ENCODE data around the gene WBP2.

DNA sequence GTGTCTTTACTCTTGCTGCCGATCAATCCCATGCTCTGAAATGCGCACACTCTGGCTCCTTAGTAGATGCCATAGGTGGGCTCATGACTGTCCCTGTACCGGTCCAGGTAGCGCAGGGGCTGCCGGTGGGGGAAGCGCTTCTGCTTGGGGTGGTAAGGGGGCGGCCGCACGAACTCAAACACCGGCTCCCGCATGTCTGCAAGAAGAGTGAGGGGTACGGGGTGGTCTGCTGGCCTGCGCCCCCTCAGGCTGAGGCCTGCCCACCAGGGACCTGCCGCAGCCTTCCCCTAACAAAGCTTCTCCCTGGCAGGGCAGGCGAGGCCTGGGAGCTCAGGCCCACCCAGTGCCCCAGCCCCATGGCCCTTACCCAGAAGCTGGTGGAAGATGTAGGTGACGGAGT is 43.7 kb upstream of the WBP2 start:
- TF ChIP-seq, protein P1, sequence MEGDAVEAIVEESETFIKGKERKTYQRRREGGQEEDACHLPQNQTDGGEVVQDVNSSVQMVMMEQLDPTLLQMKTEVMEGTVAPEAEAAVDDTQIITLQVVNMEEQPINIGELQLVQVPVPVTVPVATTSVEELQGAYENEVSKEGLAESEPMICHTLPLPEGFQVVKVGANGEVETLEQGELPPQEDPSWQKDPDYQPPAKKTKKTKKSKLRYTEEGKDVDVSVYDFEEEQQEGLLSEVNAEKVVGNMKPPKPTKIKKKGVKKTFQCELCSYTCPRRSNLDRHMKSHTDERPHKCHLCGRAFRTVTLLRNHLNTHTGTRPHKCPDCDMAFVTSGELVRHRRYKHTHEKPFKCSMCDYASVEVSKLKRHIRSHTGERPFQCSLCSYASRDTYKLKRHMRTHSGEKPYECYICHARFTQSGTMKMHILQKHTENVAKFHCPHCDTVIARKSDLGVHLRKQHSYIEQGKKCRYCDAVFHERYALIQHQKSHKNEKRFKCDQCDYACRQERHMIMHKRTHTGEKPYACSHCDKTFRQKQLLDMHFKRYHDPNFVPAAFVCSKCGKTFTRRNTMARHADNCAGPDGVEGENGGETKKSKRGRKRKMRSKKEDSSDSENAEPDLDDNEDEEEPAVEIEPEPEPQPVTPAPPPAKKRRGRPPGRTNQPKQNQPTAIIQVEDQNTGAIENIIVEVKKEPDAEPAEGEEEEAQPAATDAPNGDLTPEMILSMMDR (optimal IDR thresholded peaks at IDR 0.05 in 1 of 3, IDR thresholded peaks at IDR 0.05 in 1 of 3, conservative IDR thresholded peaks at IDR 0.05 in 1 of 3; ENCODE audit: extremely low read depth in 1 of 3, insufficient read depth in 2 of 3, low read length in 3 of 3): no peak
- no peak for TF ChIP-seq EZH2 (IDR thresholded peaks at IDR 0.05; ENCODE audit: low read length)

Data from keratinocyte (primary cell).